Fibroblast of villous mesenchyme (primary cell): ENCODE data around the gene CTSF. TPM values are rescaled to one million over a fixed set of nuclear protein-coding genes. Genes with fewer than 3 reads are reported as not detected.

ENCODE experiments used
- DNase-seq: peaks from one replicate; pipeline ENCODE4 v3.0.0-alpha.2; 2010; ENCODE audit warnings: low read depth
- H3K4me3 ChIP-seq: 2 replicates; pipeline ENCODE4 v1.5.1; 2011; ENCODE audit warnings: low read depth, mild to moderate bottlenecking, low read length
- total RNA-seq: library from RNA; depleted of rRNA; stranded (reverse); fragments of >200 nt; gene quantifications from 2 replicates; pipeline ENCODE4 v1.2.3, GENCODE V29; 2012
- TF ChIP-seq, protein P1 (sequence below): IDR thresholded peaks from 2 replicates; pipeline ENCODE4 v1.5.1; 2012; ENCODE audit warnings: low read depth, mild to moderate bottlenecking, low read length; ENCODE audit not compliant: insufficient read depth

The CTSF gene
- 9.9 and 12.6 TPM in 2 replicates for total RNA-seq

DNA sequence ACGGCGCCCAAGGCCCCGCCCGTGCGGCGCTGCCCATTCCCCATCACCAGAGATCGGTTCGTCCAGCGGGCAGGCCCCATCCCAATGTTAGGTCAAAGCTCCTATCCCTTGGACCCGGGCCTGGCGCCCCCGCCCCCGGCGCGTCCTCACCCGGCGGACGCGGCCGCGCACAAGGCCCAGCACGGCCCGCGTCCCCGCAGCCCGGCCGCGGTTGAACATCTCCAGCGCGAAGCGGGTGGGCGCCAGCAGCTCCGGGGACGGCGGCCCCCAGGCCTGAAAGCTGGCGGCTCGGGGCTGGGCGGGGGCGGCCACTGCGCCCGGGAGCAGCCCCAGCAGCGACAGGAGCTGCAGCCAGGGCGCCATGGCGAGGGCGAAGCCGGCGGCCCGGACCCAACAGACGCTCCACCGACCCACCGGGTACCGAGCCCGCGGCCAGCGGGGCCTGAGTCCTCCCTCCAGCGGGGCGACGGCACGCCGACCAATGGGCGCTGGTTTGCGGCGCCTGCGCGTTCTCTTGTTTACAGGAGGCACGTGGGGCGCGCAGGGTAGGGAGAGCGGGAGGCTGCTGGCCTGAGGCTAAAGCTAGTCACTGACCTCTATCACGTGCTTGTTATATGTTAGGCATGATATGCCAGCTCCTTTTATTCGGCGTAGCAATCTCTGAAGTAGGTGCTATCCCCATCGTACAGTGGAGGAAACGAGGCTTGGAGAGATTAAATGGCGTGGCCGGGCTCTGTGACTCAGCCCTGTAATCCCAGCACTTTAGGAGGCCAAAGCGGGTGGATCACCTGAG is at the start of gene CTSF:
Gene CTSF, minus strand, starts transcription at position 483 of the 793 bp plus-strand sequence. Its CDS starts 120 bp downstream, at position 363.
- DNase-seq: peak; percentile 74
- H3K4me3 ChIP-seq: peak within 1 kb of the TSS; percentile 56
- TF ChIP-seq, protein P1, sequence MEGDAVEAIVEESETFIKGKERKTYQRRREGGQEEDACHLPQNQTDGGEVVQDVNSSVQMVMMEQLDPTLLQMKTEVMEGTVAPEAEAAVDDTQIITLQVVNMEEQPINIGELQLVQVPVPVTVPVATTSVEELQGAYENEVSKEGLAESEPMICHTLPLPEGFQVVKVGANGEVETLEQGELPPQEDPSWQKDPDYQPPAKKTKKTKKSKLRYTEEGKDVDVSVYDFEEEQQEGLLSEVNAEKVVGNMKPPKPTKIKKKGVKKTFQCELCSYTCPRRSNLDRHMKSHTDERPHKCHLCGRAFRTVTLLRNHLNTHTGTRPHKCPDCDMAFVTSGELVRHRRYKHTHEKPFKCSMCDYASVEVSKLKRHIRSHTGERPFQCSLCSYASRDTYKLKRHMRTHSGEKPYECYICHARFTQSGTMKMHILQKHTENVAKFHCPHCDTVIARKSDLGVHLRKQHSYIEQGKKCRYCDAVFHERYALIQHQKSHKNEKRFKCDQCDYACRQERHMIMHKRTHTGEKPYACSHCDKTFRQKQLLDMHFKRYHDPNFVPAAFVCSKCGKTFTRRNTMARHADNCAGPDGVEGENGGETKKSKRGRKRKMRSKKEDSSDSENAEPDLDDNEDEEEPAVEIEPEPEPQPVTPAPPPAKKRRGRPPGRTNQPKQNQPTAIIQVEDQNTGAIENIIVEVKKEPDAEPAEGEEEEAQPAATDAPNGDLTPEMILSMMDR: no peak

DNA sequence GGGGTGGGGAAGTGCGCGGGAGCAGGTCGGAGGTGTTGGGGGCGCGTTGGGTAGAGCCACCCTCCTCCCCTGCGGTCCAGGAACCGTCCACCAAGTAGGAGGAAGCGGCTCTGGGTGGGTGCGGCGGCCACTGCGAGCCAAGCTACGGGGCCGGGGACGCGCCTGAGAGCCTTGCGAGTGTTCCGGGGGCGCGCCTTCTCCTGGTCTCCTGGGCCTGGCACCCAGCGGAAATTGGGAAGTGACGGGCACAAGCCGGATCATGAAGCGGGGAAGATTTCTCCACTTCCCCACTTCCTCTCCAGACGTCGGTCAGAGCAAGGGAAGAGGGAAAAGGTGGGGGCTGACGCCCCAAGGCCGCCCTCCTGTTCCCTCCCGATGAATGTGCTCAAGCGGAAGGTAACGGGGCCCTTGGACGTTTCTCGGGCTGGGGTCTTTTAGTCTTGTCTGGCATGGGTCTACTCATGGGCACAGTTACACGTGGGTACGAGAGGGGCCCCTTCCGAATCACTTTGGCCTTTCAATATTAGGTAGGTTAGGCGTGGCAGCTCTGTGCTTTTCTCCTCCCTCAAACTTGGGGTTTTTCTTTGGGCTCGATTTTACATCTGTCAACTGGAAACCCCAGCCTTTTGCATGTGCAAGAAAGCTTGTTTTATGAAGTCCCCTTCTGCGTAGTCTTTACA is 48.9 kb upstream of the CTSF start:
- peak overlapping the region; percentile 81 for H3K4me3 ChIP-seq
- TF ChIP-seq, protein P1: no peak
- DNase-seq: no peak

DNA sequence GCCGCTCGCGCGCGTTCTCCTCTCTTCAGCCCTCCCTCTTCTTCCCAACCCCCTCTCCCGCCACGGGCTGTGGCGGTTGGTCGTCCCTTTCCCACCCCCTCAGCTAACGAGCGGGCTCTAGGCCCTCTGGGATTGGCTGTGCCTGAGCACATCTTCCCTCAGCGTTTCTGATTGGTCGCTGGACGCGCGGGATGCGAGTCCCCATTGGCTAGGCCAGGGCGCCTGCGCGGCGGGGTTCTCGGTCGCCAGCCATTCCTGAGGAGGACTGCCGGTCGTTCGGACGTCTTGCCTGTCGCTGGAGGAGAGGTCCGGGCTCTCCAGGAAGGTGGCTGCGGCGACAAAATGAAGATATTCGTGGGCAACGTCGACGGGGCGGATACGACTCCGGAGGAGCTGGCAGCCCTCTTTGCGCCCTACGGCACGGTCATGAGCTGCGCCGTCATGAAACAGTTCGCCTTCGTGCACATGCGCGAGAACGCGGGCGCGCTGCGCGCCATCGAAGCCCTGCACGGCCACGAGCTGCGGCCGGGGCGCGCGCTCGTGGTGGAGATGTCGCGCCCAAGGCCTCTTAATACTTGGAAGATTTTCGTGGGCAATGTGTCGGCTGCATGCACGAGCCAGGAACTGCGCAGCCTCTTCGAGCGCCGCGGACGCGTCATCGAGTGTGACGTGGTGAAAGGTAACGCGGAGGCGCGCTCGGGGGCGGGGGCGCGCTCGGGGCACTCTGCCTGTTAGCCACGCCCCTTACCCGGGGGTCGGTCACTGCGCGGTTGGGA is 48.2 kb upstream of the CTSF start, which contains the start of gene RBM14:
Gene RBM14, plus strand, starts transcription at position 252 of the 776 bp plus-strand sequence. Its CDS starts 91 bp downstream, at position 343.
- peak within 1 kb of the TSS; percentile 81 for H3K4me3 ChIP-seq
- peak; percentile 99 for DNase-seq
- TF ChIP-seq, protein P1: no peak

DNA sequence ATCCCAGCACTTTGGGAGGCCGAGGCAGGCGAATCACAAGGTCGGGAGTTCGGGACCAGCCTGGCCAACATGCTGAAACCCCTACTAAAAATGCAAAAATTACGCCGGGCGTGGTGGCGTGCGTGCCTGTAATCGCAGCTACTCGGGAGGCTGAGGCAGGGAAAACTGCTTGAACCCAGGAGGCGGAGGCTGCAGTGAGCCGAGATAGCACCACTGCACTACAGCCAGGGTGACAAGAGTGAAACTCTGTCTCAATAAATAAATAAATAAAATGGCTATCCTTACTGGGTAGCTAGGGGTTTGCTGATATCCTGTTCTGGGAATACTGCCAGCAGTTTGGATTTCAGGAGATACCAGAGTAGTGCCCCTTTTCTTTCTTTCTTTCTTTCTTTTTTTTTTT is 45.7 kb upstream of the CTSF start:
- TF ChIP-seq, protein P1: no peak
- no peak overlapping the region for H3K4me3 ChIP-seq
- peak; percentile 54 for DNase-seq

DNA sequence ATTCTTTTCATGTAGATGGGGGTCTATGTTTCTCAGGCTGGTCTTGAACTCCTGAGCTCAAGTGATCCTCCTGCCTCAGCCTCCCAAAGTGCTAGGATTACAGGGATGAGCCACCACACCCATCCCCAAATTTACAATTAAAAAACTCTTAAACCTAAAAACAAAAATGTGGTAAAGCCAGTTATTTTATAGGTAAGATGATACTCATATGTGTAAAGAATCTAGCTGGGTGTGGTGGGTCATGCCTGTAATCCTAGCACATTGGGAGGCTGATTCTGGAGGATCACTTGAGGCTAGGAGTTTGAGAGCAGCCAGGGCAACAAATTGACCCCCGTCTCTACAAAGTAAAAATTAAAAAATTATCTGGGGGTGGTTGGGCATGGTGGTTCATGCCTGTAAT is 44.1 kb upstream of the CTSF start:
- TF ChIP-seq, protein P1: no peak
- DNase-seq: no peak

DNA sequence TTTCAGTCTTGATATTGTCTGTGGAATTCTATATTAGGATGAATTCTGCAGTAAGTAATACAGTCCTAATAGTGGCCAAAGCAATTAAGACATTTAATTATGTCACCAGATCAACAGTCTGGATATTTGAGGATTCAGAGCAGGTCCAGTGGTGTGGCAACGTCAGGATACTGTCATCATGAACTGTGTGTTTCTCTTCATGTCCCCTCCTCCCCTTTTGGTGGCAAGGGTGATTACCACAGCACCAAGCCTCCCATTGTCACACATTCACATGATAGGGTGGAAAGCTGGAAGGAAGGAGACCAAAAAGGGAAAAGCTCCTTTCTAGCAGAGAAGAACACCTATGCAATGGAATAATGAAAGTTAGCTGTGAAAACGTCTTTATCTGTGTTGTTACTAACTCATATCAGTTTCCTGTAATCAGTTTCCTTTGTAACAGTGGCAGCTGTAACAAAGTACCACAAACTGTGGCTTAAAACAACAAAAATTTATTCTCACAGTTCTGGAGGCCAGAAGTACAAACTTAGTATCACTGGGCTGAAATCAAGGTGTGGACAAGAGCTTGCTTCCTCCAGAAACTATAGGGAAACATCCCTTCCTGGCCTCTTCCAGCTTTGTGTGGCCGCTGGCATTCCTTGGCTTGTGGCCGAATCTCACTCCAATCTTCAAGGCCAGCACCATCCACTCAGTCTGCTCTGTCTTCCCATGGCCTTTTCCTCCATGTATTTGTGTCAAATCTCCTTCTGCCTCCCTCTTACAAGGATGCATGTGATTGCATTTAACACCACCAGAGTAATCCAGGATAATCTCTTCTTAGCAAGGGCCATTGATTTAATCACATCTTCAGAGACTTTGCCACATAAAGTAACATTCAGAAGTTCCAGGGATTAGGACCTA is 41.6 kb upstream of the CTSF start:
- TF ChIP-seq, protein P1: no peak
- no peak overlapping the region for H3K4me3 ChIP-seq
- DNase-seq: no peak

More for the DNA sequence above, 44.1 kb upstream of the CTSF start:
- H3K4me3 ChIP-seq: no peak overlapping the region
